ENCODE results near the gene ERBB4. TPM values are rescaled to one million over a fixed set of nuclear protein-coding genes. Genes with fewer than 3 reads are reported as not detected.

The ERBB4 gene
- polyA plus RNA-seq, 2 of the 4 experiments (the other 2 are of a cell fraction): not detected

DNA sequence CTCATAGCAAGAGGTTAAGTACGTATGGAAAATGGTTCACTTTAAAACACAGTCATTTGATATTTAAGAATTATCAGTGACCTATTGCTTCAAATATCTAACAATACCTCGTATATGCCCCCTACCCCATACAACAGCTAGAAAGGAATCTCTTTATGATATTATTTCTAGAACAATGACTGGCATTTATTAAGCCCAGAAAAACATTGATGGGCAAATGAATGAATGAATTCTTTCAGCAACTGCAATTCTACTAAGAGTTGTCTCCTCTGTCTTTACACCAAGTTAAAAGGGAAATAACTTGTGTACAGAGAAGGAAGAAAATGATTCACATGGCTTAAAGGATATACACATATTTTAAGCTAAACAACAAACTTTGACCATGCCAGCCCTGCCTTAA lies 384.7 kb downstream of the ERBB4 start:
- POLR2A ChIA-PET: no interaction called here

DNA sequence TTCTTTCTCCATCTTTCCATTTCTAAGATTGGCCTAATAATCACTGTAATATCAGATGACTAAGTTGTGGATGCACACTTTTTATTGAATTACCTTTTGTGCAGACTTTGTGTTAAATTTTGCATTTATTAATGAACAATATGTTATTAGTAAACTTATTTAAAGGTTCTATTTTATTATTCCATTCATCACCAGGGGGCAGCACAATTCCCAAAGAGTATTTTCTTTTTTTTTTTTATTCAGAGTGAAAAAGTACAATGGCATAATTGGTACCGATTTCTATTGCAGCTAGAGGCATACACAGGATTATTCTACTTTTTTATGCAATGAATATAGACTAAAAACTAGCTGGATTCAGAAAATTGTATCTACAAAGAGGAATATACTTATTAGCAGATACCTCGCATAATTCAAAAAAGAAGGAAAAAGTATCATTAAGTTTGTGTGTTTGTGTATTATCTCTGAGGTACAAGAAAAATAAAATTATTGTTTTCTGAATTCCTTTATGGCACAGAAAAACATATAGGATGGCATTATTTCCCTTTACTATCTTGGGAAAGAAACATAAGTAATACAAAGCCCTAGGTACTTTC lies 390.6 kb downstream of the ERBB4 start:
- TF ChIP-seq SMC3 (IDR thresholded peaks at IDR 0.05): peak; percentile 69
- TF ChIP-seq, protein P1, sequence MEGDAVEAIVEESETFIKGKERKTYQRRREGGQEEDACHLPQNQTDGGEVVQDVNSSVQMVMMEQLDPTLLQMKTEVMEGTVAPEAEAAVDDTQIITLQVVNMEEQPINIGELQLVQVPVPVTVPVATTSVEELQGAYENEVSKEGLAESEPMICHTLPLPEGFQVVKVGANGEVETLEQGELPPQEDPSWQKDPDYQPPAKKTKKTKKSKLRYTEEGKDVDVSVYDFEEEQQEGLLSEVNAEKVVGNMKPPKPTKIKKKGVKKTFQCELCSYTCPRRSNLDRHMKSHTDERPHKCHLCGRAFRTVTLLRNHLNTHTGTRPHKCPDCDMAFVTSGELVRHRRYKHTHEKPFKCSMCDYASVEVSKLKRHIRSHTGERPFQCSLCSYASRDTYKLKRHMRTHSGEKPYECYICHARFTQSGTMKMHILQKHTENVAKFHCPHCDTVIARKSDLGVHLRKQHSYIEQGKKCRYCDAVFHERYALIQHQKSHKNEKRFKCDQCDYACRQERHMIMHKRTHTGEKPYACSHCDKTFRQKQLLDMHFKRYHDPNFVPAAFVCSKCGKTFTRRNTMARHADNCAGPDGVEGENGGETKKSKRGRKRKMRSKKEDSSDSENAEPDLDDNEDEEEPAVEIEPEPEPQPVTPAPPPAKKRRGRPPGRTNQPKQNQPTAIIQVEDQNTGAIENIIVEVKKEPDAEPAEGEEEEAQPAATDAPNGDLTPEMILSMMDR (IDR thresholded peaks at IDR 0.05): peak; percentile 51
- TF ChIP-seq JUN (IDR thresholded peaks at IDR 0.05): no peak
- no peak for TF ChIP-seq HOXB5 (CRISPR knock-in tag; IDR thresholded peaks at IDR 0.05)
- TF ChIP-seq ZSCAN20 (CRISPR knock-in tag; IDR thresholded peaks at IDR 0.05): no peak
- TF ChIP-seq RAD21 (conservative IDR thresholded peaks at IDR 0.05 in 1 of 2, IDR thresholded peaks at IDR 0.05 in 1 of 2): peak; percentile 20 to 46; a peak in 3 of 5 replicates
- TF ChIP-seq MAZ (IDR thresholded peaks at IDR 0.05; ENCODE audit: borderline replicate concordance, low read depth, low read length): no peak
- FAIRE-seq: no peak
- no peak overlapping the region for H3K27ac ChIP-seq
- H3K9me3 ChIP-seq: no peaks in the 10 kb centered on the region
- WGBS (ENCODE audit: missing lambda C conversion rate): 44% methylated on average over 2 of the region's 2 CpGs
- DNase-seq (ENCODE audit: low read depth in 1 of 2, low spot score in 1 of 2): peak in 1 of 2 experiments; percentile 4
- H3K4me3 ChIP-seq: no peak overlapping the region
- H3K4me2 ChIP-seq: no peak overlapping the region
- H3K4me1 ChIP-seq: no peaks in the 10 kb centered on the region
- CTCF ChIA-PET: no interaction called here
- POLR2A ChIA-PET: no interaction called here
- no peak for ATAC-seq

More for the DNA sequence above, 384.7 kb downstream of the ERBB4 start:
- H3K9me3 ChIP-seq: no peaks in the 10 kb centered on the region
- no peak overlapping the region for H3K4me3 ChIP-seq
- FAIRE-seq (no peak), ATAC-seq (no peak), DNase-seq (ENCODE audit: low read depth in 1 of 2, low spot score in 1 of 2) (no peak)
- H3K4me1 ChIP-seq: no peaks in the 10 kb centered on the region
- WGBS (ENCODE audit: missing lambda C conversion rate): 44% methylated on average over 2 of the region's 2 CpGs
- CTCF ChIA-PET: no interaction called here
- no peak overlapping the region for H3K4me2 ChIP-seq
- no peak overlapping the region for H3K27ac ChIP-seq
- TF ChIP-seq, protein P2, sequence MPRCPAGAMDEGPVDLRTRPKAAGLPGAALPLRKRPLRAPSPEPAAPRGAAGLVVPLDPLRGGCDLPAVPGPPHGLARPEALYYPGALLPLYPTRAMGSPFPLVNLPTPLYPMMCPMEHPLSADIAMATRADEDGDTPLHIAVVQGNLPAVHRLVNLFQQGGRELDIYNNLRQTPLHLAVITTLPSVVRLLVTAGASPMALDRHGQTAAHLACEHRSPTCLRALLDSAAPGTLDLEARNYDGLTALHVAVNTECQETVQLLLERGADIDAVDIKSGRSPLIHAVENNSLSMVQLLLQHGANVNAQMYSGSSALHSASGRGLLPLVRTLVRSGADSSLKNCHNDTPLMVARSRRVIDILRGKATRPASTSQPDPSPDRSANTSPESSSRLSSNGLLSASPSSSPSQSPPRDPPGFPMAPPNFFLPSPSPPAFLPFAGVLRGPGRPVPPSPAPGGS (IDR thresholded peaks at IDR 0.05): no peak
- TF ChIP-seq NFE2L2 (conservative IDR thresholded peaks at IDR 0.05; ENCODE audit: low read length) (0 out of 2 replicates have a peak, but pooled peaks have one; percentile 20), HOXA7 (CRISPR knock-in tag; IDR thresholded peaks at IDR 0.05) (no peak), BHLHE40 (IDR thresholded peaks at IDR 0.05; ENCODE audit: low read depth, low read length) (no peak), PHF8 (IDR thresholded peaks at IDR 0.05; ENCODE audit: borderline replicate concordance, low read depth) (no peak), TP53 (CRISPR knock-in tag; IDR thresholded peaks at IDR 0.05) (no peak), HOXB13 (CRISPR knock-in tag; IDR thresholded peaks at IDR 0.05; ENCODE audit: low read depth) (no peak)
- TF ChIP-seq, protein P3, sequence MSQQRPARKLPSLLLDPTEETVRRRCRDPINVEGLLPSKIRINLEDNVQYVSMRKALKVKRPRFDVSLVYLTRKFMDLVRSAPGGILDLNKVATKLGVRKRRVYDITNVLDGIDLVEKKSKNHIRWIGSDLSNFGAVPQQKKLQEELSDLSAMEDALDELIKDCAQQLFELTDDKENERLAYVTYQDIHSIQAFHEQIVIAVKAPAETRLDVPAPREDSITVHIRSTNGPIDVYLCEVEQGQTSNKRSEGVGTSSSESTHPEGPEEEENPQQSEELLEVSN (IDR thresholded peaks at IDR 0.05; ENCODE audit: borderline replicate concordance, low read depth): no peak

DNA sequence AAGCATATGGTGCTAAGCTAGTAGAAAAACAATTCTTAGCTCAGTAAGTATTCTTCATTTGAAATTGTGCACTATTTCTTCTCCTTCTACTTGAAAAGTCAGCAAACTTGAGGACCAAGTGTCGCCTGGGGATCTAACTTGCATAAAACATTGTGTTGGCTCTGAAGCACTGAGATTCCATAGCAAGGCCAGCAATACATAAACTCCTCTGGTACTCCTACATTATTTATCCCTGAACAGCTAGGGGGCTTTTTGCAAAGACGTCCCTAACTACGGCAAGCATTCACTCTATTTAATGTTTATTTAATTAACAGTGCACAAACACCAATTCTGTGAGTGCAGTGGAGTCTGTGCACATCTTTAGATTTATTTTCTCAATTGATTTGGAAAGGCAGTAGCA lies 392.2 kb downstream of the ERBB4 start:
- Histone ChIP-seq H3K4me1 (no peaks in the 10 kb centered on the region), H3K4me2 (no peak overlapping the region), H3K9me3 (no peaks in the 10 kb centered on the region), H3K4me3 (no peak overlapping the region), H3K27ac (no peak overlapping the region)
- no peak for TF ChIP-seq HOXB5 (CRISPR knock-in tag; IDR thresholded peaks at IDR 0.05)
- TF ChIP-seq, protein P3 (IDR thresholded peaks at IDR 0.05; ENCODE audit: borderline replicate concordance, low read depth): no peak
- no peak for TF ChIP-seq SMC3 (IDR thresholded peaks at IDR 0.05)
- TF ChIP-seq ZFP36 (IDR thresholded peaks at IDR 0.05; ENCODE audit: borderline replicate concordance, partially characterized antibody): no peak
- no peak for TF ChIP-seq ESRRA (IDR thresholded peaks at IDR 0.05; ENCODE audit: borderline replicate concordance, low read length)
- TF ChIP-seq BHLHE40 (IDR thresholded peaks at IDR 0.05; ENCODE audit: low read depth, low read length): no peak
- TF ChIP-seq, protein P2 (IDR thresholded peaks at IDR 0.05): no peak
- TF ChIP-seq EHMT2 (IDR thresholded peaks at IDR 0.05; ENCODE audit: low read depth): no peak
- no peak for TF ChIP-seq PHF8 (IDR thresholded peaks at IDR 0.05; ENCODE audit: borderline replicate concordance, low read depth)
- no peak for TF ChIP-seq CEBPB (IDR thresholded peaks at IDR 0.05)
- no peak for TF ChIP-seq RCOR1 (IDR thresholded peaks at IDR 0.05; ENCODE audit: low read depth, low read length)
- TF ChIP-seq, protein P4, sequence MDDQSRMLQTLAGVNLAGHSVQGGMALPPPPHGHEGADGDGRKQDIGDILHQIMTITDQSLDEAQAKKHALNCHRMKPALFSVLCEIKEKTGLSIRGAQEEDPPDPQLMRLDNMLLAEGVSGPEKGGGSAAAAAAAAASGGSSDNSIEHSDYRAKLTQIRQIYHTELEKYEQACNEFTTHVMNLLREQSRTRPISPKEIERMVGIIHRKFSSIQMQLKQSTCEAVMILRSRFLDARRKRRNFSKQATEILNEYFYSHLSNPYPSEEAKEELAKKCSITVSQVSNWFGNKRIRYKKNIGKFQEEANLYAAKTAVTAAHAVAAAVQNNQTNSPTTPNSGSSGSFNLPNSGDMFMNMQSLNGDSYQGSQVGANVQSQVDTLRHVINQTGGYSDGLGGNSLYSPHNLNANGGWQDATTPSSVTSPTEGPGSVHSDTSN (IDR thresholded peaks at IDR 0.05): no peak
- ChIA-PET CTCF (no interaction called here), POLR2A (no interaction called here)
- no peak for DNase-seq (ENCODE audit: low read depth in 1 of 2, low spot score in 1 of 2)
- no peak for ATAC-seq
- 67% methylated on average over 3 of the region's 3 CpGs for WGBS (ENCODE audit: missing lambda C conversion rate)
- FAIRE-seq: no peak
